Measurements from ENCODE around the gene CTRB1.
"Not testable (repeated sequence)": the region's sequence is repeated elsewhere in the genome, so short reads cannot be mapped to it uniquely, and the experiment has no call there.

Gene CTRB1

DNA sequence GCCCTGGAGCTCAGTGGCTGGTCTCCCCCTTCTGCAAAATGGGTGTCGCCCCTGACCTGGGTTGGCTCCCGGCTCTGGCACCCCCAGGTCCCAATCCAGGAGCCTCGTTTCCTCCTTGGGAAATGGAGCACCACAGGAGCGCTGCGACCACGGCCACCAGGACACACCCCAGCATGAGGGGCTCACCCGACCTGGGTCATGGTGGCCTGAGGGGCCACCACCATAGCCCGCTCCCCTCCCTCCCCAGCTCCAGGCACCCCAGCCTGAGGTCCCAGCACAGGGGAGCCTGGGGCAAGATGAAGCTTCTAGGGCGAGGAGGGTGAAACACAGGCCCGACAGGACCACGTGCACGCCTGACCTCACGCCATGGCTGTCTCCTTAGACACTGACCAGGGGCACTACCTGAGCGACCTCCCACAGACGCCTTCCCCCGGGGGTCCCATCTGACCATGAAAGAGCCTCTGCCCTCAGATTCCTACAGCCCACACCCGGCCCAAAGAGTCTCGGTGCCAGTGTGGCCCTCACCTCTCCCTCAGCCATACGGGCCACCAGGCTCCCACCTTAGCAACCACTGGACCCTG lies 20.8 kb downstream of the CTRB1 start:
- DNase-seq (ENCODE audit: low spot score), result no peak

DNA sequence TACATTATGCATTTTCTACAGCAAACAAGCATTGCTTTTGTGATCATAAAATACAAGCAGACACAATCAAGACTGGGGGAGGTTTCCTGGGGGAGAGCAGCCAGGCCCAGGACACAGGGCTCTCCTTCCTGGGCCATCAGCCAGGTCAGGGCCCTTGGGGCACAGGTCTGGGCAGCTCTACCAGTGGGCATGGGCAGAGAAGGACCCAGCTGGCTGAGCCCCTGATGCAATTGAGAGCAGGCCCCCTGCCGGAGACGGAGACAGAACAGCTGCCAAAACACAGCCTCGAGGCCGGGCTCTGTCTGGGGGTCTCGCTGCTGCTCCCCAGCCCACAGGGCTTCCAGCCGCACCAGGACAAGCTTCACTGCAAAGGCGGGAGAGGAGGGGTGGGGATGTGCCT lies 21.8 kb downstream of the CTRB1 start:
- FAIRE-seq; DNase-seq (ENCODE audit: low spot score): not testable (repeated sequence)

More for the DNA sequence above, 20.8 kb downstream of the CTRB1 start:
- no peak for FAIRE-seq

DNA sequence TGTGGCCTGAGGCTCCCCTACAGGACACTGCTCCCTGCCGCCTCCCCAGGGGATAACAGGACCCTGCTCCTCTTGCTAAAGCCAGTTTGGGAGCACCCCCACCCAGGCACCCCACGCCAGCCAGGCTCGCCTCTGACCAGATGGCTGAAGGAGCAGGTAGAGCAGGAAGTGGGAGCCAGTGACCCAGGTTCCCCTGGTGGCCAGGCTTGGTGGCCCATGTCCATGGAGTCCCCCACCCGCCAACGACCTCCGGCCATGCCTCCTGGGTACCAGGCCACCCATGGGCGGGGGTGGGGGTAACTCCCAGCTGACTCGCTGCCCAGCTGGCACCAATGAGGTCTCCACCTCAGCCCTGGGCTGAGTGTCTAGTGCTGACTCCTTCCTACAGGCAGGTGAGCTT lies 22.6 kb downstream of the CTRB1 start:
- FAIRE-seq, result no peak
- no peak for DNase-seq (ENCODE audit: low spot score)

DNA sequence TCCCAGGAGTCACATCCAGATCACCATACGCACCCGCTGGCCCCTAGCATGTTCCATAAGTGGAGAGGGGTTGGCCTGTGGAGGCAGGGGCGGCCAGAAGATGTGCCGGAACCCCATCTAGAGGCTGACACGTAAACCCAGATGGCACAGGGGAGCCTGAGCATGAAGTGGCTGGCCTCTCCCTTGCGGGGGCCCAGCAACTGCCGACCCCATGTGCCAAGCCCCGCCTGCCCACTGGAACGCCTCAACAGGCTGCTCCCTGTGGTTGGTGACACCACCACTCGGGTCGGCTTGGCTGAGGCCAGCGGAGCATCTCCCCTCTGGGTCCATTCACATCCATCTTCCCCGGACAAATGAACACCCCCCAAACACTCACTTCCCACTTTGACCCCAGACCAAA lies 23.2 kb downstream of the CTRB1 start:
- DNase-seq (ENCODE audit: low spot score) (no peak), FAIRE-seq (no peak)

DNA sequence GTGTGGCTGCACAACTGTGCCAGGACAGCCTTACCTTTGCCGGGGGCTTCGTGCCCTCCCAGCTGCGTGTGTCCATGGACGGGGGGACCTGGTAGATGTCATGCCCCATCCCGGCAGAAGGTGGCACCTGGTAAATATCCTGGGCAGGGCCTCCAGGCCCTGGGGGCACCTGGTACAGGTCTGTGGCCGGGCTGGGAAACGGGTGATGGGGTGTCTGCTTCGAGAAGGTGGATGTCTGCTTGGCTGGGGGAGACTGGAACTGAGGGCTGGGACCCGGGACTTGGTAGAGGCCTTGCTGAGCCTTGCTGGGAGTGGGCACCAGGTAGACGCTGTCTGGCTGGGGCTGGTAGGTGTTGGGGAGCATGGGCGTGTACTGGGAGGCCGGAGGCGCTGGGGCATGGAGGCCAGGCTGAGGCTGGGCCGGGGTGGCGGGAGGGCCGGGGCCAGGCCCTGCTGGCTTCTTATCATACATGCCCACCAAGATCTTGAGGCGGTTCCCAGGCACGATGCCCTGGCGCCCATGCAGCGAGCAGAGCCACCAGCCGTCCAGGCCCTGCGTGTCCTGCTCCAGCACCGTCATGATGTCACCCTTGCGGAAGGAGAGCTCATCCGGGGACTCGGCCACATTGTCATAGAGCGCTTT lies 23.8 kb downstream of the CTRB1 start:
- not testable (repeated sequence) for DNase-seq (ENCODE audit: low spot score); FAIRE-seq

DNA sequence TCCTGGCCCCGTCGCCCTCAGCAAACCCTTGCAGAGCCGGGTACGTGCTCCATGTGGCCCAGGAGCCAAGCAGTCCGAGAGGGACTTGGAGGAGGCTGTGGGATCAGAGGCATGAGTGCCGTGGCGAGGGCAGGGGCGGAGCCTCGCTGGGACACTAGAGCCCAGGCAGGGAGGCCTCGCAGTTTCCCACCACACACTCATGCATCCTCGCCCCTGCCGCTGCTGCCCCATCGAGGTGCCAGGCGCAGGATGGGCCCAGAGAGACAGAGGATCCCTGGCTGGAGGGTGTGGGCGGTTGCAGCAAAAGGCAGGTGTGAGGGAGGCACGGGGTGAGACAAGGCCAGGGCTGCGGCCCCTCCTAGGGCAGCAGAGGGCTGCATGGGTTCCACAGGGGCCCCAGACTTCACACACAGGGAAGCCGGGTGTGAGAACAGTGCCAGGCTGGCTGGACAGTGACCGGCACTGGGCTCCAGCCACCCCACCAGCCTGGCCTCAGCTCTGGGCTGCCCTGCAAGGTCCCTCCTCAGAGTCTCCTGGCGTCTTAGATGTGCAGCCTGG lies 25.0 kb downstream of the CTRB1 start:
- peak; percentile 20 for FAIRE-seq
- DNase-seq (ENCODE audit: low spot score), result no peak

DNA sequence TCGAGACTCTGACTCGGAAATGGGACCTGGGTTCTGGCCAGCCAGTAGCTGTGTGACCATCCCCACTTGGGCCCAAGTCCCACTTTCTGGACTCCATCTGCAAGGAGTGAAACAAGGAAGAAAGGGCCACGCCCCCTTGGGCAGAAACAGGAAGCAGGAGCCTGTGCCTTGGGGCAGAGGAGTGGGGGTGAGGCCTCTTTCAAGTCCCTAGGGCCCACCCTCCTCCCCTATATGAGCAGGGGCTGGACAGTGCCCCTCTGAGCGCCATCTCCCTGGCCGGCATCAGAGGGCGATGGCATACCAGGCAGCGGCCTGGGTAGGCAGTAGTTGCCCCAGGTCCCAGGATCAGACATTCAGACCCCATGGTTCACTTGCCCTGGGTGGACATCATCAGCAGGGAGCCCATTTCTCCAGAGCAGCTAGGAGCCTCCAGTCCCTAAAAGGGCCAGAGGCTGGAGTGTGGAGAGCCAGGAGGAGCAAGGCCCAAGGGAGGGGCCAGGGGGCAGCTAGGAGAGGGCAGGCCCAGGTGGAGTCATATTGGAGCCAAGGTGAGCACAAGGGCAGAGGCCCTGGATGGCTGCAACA lies 25.5 kb downstream of the CTRB1 start:
- FAIRE-seq, result no peak

DNA sequence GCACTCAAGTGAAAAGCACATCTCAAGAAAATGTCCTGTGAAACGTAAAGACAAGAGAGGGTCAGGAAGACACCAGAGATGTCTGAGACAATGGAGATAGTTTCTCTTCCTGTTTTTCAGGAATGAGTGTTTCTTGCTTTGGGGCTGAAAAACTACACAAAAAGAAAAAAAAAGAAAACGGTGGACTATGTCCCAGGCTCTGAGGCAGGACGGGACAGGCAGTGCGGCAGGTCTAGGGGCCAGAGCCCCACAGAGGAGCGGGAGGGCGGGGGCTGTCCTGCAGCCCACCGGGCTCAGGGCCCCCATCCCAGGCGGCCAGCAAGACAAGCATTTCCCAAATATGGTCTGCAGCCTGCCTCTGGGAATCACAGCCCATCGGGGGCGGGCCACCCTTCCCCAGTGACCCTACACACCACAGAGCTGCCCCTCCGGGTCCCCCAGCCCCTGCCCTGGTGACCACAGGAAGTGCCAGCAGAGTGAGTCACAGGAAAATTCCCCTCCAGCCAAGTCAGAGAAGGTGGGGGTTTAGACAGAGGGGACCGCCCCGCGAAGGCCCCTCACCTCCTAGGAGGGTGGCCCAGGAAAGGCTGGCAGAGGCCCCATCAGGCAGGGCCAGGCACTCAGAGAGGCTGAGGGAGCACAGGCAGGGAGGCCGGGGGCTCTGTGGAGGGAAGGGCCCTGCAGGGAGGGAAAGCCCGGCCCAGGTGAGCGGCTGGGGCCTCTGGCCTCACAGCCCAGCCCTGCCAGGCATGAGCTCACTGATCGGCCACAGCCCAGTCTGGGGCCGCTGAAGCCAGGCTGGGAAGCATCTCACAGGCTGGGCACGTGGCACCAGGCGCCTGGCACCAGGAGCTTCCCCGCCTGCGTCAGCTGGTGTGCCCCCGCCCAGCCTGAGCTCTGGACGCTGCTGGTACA lies 26.3 kb downstream of the CTRB1 start:
- FAIRE-seq (peak; percentile 86), DNase-seq (ENCODE audit: low spot score) (peak; percentile 92)

More for the DNA sequence above, 25.5 kb downstream of the CTRB1 start:
- DNase-seq (ENCODE audit: low spot score), result no peak

DNA sequence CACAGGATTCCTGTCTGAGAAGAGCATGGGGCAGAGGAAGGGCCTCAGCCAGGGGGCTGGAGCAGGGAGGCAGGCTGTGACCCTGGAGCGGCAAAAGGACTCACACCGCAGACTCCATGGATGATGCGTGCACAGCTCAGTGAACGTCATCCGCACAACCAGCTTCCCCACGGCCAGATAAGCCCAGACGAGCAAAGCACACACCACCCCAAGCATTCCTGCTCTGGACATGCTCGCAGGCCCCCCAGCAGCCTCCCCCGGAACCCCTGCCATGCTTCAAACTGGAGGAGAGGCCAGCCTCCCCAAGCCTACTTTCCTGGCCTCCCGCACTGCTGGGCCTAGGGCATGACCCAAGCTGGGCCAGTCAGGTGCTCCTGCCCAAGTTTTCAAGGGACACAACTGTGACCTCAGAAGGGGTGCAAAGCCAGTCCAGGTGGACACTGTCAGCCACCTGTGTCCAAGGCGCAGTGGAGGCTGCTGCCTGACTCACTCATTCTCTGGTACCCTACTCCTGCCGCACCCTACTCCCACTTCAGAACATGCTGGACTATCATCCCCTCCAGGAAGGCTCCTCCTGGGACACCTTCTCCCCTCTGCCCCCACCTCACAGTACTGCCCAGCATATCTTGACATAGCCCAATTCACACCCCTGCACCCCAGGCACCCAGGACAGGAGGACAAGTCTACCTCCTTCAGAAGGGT lies 27.9 kb downstream of the CTRB1 start:
- DNase-seq (ENCODE audit: low spot score) (no peak), FAIRE-seq (no peak)

DNA sequence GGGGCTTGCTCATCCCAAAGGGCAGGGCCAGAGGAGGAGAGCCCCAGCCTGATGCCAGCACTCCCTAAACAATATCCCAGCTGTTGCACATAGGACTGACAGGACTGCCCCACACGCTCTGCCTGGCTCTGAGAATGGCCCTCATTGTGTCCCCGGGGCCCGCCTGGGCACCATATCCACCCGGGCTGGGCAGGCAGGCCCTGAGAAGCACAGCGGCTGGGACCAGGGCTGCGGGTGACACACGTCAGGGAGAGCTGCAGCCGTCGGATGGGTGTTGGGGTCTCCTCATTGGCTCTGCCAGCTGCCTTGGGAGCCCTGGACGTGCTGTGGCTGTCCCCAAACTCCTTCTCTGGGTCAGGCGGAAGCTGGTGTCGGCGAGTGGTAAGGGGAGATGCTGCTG lies 28.5 kb downstream of the CTRB1 start:
- DNase-seq (ENCODE audit: low spot score), result no peak
- no peak for FAIRE-seq

DNA sequence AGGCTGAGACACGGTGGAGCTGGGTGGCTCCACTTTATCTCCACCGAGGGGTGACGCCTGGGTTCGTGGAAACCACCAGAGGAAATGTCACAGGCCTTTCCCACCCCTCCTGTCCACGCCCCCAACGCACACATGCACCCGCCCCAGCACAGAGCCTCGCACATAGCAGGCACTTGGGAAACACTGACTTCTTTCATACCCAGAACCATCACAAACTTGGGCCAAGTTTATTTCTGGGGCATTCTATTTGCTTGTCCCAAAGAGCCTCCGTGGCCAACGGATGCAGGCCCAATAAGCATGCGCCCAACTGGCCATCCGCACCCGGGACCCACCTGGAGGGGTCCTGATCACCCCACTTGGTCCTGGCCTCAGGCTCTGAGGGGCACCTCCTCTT lies 29.4 kb downstream of the CTRB1 start:
- FAIRE-seq (no peak), DNase-seq (ENCODE audit: low spot score) (no peak)

DNA sequence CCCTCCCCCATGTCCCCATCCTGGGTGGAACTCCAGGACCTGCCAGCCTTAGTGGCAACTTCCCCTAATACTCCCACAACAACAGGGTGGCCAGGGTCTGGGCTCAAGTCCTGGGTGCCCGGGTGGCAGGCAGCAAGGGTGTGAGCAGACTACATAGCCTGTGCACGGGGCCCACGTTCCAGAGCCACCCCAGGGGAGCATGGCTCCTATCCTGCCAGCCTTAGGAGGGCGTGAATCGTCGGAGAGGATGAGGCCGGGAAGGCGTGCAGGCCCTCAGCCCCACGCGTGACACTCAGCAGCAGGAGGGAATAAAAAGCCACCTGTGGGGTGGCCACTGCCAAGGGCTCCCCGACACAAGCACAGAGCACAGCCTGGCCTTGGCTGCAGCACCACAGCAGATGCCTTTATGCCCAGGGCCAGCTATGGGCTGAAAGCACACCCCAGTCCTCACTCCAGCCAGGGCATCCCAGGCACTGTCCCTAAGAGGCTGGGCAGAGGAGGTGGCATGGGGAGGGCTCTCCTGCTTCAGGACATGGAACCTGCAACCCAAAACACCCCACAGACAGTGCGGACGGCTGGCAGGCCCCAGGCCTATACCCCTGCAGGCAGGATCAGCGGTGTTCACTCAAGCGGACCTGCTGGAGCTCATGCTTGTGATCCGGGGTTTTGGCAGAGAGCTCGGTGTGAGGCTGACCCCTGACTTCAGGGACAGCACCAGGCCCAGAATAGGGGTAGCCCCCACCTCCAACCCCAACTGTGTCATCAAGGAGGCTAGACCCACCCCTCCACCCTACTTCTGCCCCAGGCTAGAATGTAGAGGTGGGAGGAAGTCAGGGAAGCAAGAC lies 30.0 kb downstream of the CTRB1 start:
- DNase-seq (ENCODE audit: low spot score) (no peak), FAIRE-seq (no peak)

DNA sequence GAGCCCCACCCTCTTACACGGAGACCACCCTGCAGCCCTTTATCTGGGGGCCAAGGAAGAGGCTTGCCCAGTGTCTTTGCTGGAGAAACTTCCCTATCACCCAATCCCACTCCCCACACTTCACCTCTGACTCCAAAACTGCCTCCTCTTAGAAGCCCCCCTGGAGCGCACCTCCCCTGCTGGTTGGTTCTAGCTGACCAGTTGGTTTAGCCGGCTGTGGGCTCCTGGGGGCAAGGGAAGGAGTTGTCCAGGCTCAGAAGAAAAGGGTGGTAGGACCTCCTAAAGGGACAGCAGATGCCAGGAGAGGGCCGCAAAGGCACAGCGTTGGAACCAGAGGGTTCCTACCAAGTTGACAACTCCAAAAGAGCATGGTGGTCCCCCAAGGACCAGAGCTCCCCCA lies 30.7 kb downstream of the CTRB1 start:
- FAIRE-seq (no peak), DNase-seq (ENCODE audit: low spot score) (no peak)

DNA sequence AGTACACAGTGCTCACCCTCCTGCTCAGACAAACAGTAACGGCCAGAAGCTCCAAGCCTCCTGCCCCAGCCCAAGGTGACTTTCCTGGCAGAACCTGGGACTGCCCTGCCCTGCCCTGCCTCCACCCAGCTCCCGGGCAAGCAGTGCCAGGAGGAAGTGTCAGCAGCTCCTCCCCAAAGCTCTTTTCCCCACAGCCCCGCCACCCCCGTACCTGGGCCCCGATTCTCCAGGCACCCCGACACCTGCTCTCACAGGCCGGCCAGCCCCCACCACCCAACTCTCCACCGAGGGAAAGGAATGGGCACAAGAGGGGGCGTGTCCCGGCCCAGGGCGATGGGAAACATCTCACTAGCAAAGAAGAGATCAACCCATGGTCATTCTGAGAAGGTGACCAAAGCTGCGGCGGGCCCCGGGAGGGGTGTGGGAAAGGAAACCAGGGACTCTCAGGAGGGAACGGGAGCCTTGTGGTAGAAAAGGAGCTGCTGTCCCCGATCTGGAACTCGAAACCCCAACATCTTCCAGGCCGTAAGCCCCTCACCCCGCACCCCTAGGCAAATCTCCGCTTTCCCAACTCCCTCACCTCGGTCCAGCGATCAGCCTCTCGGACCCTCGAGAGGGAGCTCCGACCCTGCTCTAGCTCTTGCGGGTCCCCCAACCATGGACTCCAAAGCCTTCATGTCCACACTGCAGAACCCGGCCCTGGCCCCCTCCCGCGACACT lies 31.5 kb downstream of the CTRB1 start:
- no peak for DNase-seq (ENCODE audit: low spot score)
- no peak for FAIRE-seq

DNA sequence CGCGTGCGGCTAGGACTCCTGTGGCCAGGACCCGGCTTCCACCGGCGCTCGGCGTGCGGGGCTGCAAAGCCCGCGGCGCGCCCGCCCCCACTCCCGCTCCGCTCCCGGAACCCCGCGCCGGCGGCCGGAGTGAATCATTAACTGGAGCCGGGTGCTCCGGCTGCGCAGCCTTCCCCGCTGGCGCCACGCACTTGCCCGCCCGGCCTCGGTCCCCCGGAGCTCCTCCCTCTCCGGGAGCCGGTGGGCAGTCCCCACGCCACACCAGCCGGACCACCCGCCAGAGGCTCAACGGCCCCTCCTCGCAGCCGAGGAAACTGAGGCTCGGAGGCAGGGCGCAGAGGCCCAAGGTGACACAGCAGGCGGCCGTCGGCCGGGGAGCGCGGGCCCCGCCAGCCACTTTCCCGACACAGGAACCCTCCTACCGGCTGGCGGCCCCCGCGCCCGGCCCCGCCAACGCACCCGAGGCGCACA lies 32.1 kb downstream of the CTRB1 start:
- peak; percentile 62 for DNase-seq (ENCODE audit: low spot score)
- no peak for FAIRE-seq

DNA sequence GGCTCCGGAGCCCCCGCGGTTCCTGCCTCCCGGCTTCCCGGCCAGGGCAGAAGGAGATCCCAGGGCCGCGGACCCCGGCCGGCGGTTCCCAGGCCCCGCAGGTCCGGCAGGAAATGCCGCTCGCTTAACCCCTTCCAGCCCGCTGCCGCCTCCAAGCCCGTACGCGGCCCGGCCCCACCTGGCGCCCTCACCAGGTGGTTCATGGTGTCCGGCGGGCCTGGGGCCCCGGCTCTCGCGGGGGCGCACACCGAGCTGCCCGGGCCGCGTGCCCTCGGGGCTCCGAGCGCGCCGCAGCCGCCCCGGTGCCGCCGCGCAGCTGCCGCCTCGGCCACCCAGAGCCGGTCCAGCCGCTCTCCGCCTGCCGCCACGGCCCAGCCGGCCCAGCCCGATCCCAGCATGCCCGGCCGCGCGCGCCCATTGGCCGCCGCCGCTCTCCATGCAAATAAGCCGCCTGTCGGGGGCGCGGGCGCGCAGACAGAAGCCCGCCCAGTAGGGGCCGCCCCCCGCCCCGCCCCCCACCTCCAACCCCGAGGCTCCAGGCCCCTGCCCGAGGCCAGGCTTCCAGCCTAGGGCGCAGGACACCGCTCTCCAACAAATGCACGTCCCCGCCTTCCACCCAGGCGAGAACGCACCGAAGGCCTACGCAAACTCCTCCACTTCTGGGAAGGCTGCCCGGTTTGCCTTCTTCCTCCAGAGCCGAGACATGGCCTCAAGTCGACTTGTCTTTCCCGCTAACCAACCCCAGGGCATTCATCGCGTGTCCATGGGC lies 32.7 kb downstream of the CTRB1 start, which contains the start of gene BCAR1:
TSS of gene BCAR1 (minus strand) at position 345 of the 769 bp plus-strand sequence. CDS start at position 203, 142 bp downstream.
- FAIRE-seq, result peak; percentile 96
- peak; percentile 94 for DNase-seq (ENCODE audit: low spot score)

DNA sequence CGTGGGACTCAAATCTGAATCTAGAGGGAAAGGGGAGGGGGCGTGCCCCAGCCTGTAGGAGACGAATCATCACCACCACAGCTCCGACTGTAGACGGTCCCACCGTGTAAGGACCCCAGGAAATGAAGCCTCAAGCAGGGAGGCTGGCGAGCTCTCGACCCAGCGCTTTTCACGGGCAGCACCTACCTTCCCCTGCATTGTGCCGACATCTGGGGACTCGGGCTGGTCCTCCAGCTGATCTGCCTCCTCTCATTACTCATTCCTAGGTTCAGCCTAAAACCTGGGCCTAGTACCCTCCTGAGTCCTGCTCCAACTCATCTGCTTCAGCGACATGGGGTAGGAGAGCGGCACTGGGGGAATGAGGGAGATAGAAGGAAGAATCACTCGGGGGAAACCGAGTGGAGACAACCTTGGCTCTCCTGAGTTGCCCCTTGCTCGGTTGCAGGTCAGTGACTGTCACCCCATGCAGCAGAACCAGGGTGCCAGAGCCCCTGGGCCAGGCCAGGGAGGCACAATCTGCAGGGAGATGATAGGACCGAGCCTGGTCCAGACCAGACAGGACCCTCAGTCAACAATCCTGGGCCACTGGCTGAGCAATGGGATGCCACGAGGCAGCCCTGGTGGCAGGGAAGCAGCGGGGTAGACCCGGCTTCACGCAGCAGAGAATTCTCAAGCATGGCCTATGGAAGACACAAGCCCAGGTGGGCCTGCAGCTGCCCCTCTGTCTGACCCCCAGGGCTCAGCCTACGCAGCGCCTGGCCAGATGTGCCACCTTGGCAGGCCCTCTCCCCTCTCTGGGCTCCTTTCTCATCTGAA lies 33.5 kb downstream of the CTRB1 start:
- FAIRE-seq, result peak; percentile 40

More for the DNA sequence above, 33.5 kb downstream of the CTRB1 start:
- DNase-seq (ENCODE audit: low spot score), result no peak
